GM12878 (cell line): ENCODE results near the gene TATDN2.

ENCODE experiments used
- RAD21 ChIP-seq: IDR thresholded peaks from 2 replicates; pipeline ENCODE4 v1.6.1; 2011; ENCODE audit warnings: mild to moderate bottlenecking, low read depth, low read length, moderate library complexity; ENCODE audit not compliant: insufficient read depth
- RFX5 ChIP-seq: IDR thresholded peaks from 2 replicates; pipeline ENCODE4 v1.6.1; 2011; ENCODE audit warnings: low read depth, low read length, improper control_type of control experiment
- TF ChIP-seq, protein P1 (sequence below): IDR thresholded peaks from 2 replicates; pipeline ENCODE4 v1.6.1; 2011; ENCODE audit warnings: borderline replicate concordance, low read depth, mild to moderate bottlenecking, moderate library complexity, low read length; ENCODE audit not compliant: insufficient read depth, poor library complexity, severe bottlenecking

DNA sequence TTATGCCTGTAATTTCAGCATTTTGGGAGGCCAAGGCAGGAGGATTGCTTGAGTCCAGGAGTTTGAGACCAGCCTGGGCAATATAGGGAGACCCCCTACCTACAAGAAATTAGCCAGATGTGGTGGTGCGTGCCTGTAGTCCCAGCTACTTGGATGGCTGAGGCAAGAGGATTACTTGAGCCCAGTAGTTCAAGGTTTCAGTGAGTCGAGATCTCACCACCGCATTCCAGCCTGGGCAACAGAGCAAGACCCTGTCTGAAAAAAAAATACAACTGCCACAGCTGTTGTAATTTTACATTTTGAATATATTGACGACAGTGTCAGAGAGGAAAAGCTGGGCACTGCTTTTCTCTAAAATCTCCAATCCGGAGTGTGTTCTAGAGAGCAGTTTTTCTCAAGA is 21.2 kb downstream of the TATDN2 start:
- TF ChIP-seq RFX5 (no peak), RAD21 (no peak)
- TF ChIP-seq, protein P1, sequence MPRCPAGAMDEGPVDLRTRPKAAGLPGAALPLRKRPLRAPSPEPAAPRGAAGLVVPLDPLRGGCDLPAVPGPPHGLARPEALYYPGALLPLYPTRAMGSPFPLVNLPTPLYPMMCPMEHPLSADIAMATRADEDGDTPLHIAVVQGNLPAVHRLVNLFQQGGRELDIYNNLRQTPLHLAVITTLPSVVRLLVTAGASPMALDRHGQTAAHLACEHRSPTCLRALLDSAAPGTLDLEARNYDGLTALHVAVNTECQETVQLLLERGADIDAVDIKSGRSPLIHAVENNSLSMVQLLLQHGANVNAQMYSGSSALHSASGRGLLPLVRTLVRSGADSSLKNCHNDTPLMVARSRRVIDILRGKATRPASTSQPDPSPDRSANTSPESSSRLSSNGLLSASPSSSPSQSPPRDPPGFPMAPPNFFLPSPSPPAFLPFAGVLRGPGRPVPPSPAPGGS: no peak
